Ishikawa (cell line): ENCODE data around the gene HS6ST1.

Source experiments
- CEBPB ChIP-seq: IDR thresholded peaks from 2 replicates; pipeline ENCODE4 v1.6.1; 2012
- CREB1 ChIP-seq: IDR thresholded peaks from 2 replicates; pipeline ENCODE4 v1.6.1; 2012; ENCODE audit warnings: low read depth
- EGR1 ChIP-seq: IDR thresholded peaks from 2 replicates; pipeline ENCODE4 v1.6.1; 2012
- EP300 ChIP-seq: IDR thresholded peaks from 2 replicates; pipeline ENCODE4 v1.6.1; 2012; ENCODE audit warnings: borderline replicate concordance
- RAD21 ChIP-seq: IDR thresholded peaks from 2 replicates; pipeline ENCODE4 v1.6.1; 2012; ENCODE audit warnings: low read depth
- TAF1 ChIP-seq: IDR thresholded peaks from 2 replicates; pipeline ENCODE4 v1.6.1; 2012; ENCODE audit warnings: low read depth, mild to moderate bottlenecking
- TCF12 ChIP-seq: IDR thresholded peaks from 2 replicates; pipeline ENCODE4 v1.6.1; 2012; ENCODE audit warnings: low read depth
- TEAD4 ChIP-seq: IDR thresholded peaks from 2 replicates; pipeline ENCODE4 v1.6.1; 2012
- YY1 ChIP-seq: IDR thresholded peaks from 2 replicates; pipeline ENCODE4 v1.6.1; 2012; ENCODE audit warnings: low read depth
- ZBTB7A ChIP-seq: IDR thresholded peaks from 2 replicates; pipeline ENCODE4 v1.6.1; 2012; ENCODE audit warnings: low read depth
- TF ChIP-seq, protein P1 (sequence below): IDR thresholded peaks from 2 replicates; pipeline ENCODE4 v1.6.1; 2012; ENCODE audit warnings: low read depth, mild to moderate bottlenecking
- TF ChIP-seq, protein P2 (sequence below): IDR thresholded peaks from 2 replicates; pipeline ENCODE4 v1.6.1; 2012
- TF ChIP-seq, protein P3 (sequence below): IDR thresholded peaks from 2 replicates; pipeline ENCODE4 v1.6.1; 2012

DNA sequence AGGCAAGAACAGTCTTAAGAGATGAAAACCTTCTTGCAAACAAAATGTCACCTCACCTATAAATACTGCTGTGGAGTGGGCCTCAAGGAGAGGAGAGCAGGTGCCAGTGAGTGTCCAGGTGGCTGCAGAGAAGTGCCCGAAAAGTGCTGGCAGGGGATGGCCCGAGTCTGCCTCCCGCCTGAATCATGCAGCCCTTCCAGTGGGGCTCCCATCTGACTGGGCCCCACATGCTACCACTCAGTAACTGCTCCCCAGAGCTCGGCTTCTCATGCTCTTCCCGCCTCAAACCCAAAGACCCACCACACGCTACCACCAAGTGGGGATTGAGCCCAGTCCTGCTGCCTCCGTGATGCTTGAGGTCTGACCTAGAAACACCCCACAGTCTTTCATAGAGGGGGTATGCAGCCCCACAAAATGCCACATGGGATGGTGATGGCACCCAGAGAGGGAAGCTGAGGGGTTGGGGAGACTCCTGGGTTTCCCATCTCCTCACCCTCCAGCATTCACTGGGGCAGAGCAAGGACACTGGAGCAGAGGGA lies 7.4 kb downstream of the HS6ST1 start:
- TF ChIP-seq YY1, result no peak
- no peak for TF ChIP-seq RAD21
- TF ChIP-seq TAF1, result no peak
- TF ChIP-seq, protein P1, sequence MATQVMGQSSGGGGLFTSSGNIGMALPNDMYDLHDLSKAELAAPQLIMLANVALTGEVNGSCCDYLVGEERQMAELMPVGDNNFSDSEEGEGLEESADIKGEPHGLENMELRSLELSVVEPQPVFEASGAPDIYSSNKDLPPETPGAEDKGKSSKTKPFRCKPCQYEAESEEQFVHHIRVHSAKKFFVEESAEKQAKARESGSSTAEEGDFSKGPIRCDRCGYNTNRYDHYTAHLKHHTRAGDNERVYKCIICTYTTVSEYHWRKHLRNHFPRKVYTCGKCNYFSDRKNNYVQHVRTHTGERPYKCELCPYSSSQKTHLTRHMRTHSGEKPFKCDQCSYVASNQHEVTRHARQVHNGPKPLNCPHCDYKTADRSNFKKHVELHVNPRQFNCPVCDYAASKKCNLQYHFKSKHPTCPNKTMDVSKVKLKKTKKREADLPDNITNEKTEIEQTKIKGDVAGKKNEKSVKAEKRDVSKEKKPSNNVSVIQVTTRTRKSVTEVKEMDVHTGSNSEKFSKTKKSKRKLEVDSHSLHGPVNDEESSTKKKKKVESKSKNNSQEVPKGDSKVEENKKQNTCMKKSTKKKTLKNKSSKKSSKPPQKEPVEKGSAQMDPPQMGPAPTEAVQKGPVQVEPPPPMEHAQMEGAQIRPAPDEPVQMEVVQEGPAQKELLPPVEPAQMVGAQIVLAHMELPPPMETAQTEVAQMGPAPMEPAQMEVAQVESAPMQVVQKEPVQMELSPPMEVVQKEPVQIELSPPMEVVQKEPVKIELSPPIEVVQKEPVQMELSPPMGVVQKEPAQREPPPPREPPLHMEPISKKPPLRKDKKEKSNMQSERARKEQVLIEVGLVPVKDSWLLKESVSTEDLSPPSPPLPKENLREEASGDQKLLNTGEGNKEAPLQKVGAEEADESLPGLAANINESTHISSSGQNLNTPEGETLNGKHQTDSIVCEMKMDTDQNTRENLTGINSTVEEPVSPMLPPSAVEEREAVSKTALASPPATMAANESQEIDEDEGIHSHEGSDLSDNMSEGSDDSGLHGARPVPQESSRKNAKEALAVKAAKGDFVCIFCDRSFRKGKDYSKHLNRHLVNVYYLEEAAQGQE, result no peak
- TF ChIP-seq EP300, result no peak
- no peak for TF ChIP-seq EGR1
- TF ChIP-seq, protein P2, sequence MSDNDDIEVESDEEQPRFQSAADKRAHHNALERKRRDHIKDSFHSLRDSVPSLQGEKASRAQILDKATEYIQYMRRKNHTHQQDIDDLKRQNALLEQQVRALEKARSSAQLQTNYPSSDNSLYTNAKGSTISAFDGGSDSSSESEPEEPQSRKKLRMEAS, result no peak
- no peak for TF ChIP-seq ZBTB7A
- no peak for TF ChIP-seq TEAD4
- no peak for TF ChIP-seq CEBPB
- no peak for TF ChIP-seq TCF12
- TF ChIP-seq, protein P3, sequence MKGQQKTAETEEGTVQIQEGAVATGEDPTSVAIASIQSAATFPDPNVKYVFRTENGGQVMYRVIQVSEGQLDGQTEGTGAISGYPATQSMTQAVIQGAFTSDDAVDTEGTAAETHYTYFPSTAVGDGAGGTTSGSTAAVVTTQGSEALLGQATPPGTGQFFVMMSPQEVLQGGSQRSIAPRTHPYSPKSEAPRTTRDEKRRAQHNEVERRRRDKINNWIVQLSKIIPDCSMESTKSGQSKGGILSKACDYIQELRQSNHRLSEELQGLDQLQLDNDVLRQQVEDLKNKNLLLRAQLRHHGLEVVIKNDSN, result no peak
- TF ChIP-seq CREB1, result no peak
